NOMO-1 treated with DMSO at 0.1 percent for 48 hours (cell line): ENCODE measurements around the gene DIRAS2.

Experiments used
- DNase-seq: peaks from one replicate; lab custom pipeline; 2025; ENCODE audit not compliant: unreplicated experiment; lab: John Stamatoyannopoulos, UW

DIRAS2 gene

DNA sequence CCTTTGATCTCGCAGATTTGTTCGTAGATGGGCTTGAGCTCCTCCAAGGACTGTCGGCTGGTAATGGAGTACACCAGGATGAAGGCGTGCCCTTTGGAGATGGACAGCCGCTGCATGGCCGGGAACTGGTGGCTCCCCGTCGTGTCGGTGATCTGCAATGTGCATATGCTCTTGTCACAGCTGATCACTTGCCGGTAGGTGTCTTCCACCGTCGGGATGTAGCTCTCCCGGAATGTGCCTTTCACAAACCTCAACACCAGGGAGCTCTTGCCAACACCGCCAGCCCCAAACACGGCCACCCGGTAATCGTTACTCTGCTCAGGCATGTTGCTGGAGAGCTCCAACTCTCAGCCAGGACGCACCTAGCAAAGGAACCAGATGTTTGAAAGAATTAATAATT is 29.1 kb downstream of the DIRAS2 start:
- DNase-seq = no peak

DNA sequence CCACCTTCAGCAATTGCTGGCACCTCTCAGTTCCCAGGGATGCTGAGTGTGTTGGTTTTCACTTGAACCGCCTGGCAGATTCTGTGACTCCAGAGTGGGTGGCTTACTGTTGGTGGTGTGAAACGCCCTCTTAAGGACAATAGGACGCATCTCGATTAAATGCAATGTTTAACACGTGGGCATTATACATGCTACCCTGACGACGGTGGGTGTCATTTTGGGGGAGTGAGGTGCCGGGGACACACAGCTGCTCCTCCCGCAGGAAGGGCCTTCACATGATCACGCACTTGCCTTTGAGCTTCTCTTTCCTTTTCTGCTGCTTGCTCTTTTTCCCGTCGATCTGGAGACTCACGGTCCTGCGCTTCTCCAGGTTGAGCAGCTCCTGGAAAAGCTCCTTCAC is 29.7 kb downstream of the DIRAS2 start:
- no peak for DNase-seq

DNA sequence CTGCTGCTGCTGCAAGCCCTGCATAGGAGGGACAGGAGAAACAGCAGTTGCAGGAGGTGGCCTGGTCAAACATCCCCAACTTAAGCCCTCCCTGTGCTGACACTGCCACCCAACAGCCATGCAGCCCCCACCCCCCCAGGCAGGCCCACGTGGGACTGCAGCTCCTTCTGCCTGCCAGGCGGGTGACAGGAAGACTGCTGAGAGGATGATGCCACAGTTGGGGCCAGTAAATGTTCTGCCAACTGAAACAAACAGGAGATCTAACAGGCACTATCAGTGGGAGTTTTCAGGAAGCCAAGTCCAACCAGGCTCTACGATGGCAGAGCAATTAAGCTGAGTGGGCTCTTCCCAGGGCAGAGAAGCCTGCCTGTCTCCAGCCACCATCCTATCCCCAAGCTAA is 31.1 kb downstream of the DIRAS2 start:
- no peak for DNase-seq

DNA sequence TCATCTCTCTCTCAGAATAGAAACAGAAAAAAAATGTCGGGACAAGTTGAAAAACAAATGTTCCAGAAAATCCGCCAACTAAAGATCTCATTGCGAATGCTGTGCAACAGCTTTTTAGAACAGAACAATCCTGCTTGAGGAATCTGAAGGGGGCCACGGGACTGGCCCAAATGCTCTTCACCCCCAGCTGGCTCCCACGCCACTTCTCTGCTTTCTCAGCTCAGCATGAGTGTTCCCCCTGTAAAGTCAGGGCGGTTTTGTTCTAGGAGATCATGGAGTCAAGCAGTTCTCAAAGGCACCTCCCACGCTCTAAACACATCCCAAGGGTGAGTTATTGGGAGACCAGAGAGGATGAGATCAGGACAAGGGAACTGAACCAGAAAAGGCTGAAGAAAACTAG is 31.5 kb downstream of the DIRAS2 start:
- no peak for DNase-seq

DNA sequence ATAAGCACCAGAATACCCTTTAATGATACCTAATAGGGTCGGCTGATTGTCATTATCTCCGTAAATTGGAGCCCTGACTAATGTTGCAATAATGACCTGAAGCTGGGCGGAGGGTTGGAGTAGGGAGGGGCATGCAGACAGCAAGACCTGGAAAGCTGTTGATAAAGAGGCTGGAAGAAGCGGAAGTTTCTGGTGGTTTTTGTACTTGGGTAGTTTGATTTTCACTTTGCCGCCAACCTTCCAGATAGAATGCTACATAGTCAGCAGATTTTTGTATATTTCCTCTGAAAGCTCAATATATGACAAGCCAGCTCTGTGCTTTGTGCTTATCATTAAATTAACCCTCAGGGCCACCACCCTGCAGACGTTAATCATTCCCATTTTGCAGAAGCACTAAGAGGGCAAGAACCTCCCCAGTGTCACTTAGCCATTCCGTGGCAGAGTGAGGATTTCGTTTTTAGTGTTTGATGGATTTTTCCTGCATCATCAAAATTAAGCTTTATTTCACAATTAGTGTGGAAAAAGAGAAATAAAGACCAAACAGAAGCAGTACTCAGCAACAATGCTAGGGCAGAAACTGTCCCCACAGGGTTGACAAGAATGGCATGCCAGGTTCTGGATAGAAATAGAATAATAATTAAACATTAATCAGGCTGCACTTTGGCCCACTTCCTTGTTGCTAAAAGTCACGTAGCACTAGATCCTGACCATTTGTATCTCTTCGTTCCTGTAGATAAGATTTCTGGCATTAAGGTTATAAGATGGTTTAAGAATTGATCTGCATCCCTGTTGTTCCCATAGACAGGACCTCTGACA is 34.7 kb downstream of the DIRAS2 start:
- DNase-seq = no peak

DNA sequence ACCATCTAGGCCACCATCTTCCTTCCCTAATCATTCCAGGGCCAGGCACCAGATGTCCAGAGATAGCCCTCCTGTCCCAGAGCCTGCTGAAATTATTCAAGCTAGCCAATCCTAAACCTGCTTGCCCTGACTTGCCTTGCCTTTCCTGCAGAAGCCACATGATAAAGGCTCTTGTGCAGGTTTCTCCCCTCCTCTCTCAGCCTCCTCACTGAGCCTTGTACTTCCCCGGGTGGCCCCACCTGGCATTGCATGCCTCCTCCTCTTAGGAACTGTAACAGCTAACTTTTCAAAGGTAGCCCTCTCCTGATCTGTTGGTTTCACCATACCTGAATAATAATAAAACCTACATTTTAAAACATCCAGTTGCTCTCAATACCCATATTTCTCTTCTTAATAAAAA is 42.6 kb downstream of the DIRAS2 start:
- DNase-seq = no peak

DNA sequence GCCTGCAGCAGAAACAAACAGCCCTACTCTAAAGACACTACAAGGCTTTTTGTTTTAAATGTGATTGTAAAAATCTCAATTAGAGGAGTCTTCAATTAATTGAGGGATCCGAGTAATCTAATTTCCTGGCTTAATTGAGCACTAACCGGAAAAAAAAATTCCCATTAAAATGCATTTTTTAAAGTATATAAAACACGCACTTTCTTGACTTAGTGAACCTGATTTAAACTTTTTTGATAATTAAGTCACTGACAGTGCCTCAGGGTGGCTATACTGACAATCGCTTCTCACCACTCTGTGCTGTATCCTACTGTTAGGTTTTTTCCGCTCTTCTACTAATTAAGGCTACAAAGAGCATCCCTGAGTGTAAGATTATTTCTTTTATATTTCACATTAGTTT is 44.4 kb downstream of the DIRAS2 start:
- no peak for DNase-seq

DNA sequence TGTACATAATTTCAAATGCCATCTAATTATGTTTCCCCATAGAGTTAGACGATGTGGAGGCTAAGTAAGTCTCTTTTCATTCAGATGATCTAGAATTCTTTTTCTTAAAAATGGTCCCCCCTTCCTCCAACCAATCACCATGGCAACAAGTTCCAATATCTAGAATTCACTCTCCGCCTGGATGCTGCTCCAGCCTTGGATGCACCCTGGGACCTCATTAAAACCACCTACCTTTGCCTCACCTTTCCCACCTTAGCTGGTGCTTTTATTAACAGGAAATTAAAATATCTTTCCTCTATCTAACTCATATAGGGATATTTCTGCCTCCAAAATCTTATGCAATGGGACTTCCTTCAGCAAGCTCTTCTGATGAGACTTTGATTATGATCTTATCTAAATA is 49.0 kb downstream of the DIRAS2 start:
- DNase-seq = no peak

DNA sequence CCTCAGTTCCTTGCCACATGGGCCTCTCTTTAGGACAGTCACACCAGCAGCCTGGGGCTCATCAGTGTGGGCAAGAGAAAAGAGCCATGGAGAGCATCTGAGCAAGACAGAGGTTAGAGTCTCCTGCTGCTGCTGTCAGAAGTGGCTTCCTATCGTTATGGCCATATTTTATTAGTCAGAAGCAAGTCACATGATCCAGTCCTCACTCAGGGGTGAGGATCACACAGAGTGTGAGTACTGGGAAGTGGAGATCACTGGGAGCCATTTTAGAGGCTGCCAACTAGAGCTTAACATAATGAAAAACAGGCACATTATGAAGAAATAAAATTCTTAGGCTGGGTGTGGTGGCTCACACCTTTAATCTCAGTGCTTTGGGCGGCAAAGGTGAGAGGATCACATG is 62.0 kb downstream of the DIRAS2 start:
- DNase-seq = no peak

DNA sequence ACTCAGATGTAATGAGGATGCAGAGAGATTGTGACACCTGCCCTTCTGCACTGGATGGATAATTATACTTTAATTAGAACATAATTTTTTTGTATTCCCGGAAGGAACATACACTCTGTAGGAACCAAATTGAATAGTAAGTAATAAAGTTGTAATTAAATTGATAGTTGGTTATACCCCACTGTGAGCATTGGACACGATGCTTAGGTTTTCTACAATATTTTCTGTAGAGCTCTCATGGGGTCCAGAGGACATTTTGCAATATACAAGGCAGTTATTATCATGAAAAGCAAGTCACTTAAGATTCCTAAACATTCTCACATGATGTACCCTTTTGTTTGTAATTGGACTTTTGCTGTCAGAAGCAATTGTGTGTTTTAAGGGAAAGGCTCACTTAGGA is 63.4 kb downstream of the DIRAS2 start:
- DNase-seq = no peak

DNA sequence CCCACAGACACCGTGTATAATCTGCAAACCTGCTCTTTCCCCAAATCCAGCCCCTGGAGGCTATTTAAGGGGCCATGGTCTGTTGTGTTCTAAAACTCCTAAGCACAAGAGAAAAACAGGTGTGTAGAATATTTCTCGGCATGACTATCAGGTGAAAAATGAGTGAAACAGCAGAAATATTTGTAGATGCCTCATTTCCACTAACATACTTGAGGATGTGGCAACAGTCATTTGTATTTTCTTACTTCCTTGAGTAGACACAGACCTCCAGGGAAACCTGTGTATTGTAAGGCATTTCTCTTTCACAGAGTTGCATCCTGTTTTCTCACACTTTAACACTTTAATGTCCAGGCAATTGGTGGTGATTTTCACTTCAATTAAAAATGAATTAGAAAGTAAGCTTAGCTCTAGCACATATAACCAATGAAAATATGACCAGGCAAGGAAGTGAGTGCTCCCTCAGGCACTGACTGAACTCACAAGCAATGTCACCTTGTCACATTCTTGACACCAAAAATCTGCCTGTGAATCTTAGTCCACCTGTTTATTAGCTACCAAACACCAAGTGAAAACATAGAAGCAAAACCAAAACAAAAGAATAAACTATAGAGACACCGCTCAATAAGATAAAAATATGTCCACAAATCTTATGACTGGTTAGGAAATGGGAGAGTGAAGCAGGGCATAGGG is 64.4 kb downstream of the DIRAS2 start:
- DNase-seq = no peak

DNA sequence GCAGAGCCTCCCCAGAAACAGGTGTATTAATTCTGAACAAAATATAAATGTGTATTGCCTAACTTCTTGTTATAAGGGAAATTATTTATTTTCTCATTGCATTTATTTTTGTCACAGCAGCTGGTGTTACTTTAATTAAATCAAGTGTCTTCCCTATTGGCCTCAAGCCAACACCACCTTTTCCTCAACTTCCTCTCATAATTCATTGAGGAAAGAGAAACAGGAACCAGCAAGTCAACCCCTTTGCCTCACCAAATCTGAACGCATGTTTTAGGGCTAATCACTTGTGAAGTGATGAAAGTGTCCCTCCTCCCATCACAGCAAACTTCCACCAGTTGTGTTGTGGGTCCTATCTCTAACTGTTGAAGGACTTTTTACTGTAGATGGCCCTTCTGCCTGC is 73.1 kb downstream of the DIRAS2 start:
- peak; percentile 76 for DNase-seq

DNA sequence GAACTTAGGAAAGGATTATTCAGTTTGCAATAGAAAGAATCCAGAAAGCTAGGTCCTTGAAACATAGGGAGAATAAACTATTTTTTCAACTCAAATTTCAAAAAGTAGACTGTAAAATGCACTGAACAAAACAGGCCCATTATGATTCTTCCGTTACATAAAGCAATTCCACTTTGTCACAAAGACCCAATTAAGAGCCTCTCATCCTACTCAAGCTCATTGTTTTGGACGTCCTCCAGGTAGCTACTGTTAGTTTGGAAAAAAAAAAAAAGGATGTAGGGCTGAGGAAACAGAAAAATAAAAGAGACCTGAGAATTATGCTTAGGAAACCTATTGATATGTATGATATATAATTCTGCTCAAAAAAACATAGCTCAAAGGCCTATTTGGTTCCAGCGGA is 74.0 kb downstream of the DIRAS2 start:
- no peak for DNase-seq

DNA sequence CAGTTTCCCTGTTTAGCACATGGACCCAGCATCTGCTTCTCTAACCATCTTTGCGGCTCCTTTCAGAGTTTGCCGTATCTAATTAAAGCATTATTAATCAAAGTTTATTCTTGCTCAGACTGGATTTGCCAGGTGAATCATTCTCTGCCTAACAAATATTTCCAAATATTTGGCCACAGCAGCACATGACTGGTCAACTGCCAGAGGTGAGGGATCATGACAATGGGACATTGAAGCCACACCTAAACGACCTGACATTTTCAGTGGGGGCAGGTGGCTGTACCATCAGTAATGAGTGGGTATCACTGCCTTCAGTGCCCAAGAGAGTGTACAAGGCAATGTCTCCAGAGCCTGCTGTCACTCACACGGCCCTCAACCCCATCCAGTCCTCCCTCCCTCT is 80.4 kb downstream of the DIRAS2 start:
- DNase-seq = no peak
